22Rv1 (cell line): ENCODE measurements around the gene NOP16.

Source experiments
- CTCF ChIP-seq: fragments of 450-650 bp; IDR thresholded peaks from 2 replicates; pipeline ENCODE4 v1.5.1; 2017; ENCODE audit warnings: mild to moderate bottlenecking
- ZFX ChIP-seq: fragments of 450-650 bp; IDR thresholded peaks from 2 replicates; pipeline ENCODE4 v1.6.1; 2017; ENCODE audit warnings: antibody characterized with exemption, borderline replicate concordance

GRCh38 chr5:176339304-176339703 is 49.1 kb downstream of the NOP16 start:
- TF ChIP-seq CTCF (no peak), ZFX (no peak)
